Amniotic epithelial cell (primary cell): Measurements from ENCODE around the gene ANKRD60.

Source experiments
- DNase-seq: peaks from one replicate; pipeline ENCODE4 v3.0.0-alpha.2; 2010; ENCODE audit warnings: low read depth

ANKRD60 gene

DNA sequence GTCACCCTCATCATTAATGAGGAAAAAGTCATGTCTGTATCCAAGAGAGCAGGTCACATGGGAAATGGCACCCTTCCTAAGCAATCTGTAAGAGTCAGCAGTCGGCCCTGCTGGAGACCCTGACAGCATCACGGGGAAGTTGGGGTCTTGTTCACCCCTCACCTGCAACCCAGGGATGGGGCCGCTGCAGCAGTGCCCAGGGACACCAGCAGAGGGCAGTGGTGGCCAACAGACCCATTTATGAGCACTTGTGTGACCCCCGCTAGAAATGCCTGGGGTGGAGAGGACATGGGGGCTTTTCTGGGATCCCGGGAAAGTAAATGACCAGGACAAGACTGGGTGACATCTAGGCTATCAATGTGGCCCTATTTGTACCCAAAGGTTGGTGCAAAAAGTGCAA is 35.9 kb downstream of the ANKRD60 start:
- DNase-seq, result no peak

GRCh38 chr20:58192065-58192464 is 36.4 kb downstream of the ANKRD60 start:
- DNase-seq, result no peak

- no peak for DNase-seq
These were observed 39.9 kb downstream of the ANKRD60 start for GRCh38 chr20:58188527-58188926.

- no peak for DNase-seq
These were observed 43.5 kb downstream of the ANKRD60 start for GRCh38 chr20:58184984-58185383.

GRCh38 chr20:58184063-58184462 is 44.4 kb downstream of the ANKRD60 start:
- DNase-seq, result no peak

- no peak for DNase-seq
These were observed 45.8 kb downstream of the ANKRD60 start for GRCh38 chr20:58182521-58183140.

DNA sequence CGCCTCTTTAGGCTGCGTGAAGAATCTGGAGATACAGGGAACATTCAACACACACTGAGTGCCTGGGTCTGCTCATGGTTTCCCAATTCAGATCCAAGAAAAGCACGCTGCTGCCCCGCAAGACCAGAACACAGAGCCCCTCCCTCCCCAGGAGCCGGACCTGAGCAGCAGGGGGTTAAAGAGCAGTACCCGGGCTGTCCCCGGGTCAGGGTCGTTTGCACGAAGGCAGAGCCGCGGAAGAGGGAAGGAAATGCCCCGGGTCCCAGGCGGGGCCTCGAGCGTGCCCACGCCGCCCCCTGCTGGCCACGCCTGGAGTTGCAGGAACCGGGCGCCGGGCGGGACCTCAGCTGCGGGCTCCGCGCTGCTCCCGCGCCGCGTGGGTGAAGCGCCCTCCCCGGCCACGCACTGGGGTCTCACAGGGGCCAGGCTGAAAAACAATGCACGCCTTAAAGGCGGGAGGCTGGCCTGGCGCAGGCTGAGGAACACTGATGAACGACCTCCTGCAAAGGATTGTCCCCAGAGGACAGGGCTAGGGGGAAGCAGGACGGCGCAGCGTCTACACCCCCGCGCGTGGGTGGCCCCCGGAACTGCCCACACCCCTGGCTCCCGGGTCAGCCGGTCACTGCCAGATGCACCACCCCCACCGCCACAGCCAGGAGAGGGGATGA is 48.9 kb downstream of the ANKRD60 start:
- peak; percentile 3 for DNase-seq

DNA sequence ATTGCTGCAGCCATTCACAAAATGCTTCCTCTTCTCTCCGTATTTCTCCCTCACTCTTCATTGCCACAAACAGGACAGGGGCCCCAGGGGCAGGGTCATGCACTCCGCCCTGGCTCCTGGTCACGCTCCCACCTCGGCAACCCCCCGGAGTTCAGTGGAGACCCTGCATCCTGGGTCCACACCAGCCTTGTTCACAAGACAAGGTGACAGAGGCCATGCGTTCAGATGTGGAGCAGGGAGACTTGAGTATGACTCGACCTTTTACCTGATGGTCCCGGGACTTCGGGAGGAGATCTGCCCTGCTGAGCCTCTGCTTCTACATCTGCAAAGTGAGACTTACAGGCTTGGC is 49.4 kb downstream of the ANKRD60 start:
- DNase-seq, result no peak

GRCh38 chr20:58177799-58178198 is 50.7 kb downstream of the ANKRD60 start:
- no peak for DNase-seq

DNA sequence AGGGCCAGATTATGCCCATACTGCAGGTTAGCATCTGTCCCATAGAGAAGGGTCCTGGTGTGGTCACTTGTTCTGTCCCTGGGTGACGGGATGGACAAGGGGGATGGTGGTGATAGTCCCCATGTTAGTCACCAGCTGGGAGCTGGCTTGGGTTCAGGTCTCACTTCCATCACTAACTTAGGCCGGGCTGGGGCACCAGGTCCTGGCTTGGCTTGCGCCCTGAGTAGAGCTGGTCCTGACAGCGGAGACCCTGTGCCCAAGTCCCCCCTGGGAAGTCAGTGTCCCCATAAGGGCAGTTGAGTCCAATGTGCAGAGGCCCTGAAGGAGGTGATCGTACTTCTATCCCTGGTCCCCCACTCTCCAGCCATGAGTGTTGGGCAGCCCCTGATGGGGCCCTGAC is 52.6 kb downstream of the ANKRD60 start:
- no peak for DNase-seq

DNA sequence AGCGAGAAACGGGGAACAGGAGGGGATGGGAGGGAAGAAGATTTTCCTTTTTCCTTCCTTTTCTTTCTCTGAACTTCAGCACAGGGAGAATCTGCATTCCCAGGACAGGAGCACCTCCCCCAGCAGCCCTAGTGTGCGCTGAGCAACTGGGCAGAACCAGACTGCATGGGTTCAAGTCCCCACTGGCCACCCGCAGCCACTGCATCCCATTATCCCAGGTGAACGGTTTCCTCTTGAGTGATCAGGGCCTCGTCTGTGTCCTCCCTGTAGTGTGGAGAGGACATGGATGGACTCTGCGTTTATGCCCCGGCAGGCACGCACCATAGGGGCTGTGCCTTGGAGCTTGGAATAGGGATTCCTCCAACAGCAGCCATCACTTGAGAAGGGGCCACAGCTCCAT is 53.0 kb downstream of the ANKRD60 start:
- no peak for DNase-seq

DNA sequence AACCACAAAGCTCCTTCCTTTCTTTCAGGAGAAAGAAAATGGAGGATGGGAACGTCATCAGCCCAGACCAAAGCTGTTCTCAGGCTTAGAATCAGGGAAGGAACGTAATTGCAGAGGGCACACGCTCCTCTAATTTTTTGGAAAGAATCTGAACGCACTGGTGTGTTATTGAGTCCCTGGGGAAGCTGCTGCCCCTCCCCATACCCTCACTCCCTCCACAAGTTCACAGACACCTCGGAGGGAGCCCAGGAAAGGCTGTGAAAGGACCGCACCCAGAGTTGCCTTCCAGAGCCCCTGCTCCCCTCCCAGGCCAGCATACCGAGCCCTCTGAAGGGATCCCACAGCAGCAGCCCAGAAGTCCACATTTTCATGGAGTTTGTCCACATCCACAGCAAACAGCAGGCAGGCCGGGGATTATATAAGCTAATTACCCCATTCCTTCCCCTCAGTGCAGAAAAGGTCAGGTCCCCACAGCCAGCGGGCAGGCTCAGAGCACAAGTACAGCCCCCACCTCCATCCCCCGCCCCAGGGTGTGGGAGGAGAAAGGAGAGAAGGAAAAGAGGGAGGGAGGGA is 53.7 kb downstream of the ANKRD60 start:
- DNase-seq, result peak; percentile 2

- DNase-seq, result no peak
These were observed 54.3 kb downstream of the ANKRD60 start for GRCh38 chr20:58173930-58174707.

GRCh38 chr20:58173091-58173490 is 55.4 kb downstream of the ANKRD60 start:
- no peak for DNase-seq

DNA sequence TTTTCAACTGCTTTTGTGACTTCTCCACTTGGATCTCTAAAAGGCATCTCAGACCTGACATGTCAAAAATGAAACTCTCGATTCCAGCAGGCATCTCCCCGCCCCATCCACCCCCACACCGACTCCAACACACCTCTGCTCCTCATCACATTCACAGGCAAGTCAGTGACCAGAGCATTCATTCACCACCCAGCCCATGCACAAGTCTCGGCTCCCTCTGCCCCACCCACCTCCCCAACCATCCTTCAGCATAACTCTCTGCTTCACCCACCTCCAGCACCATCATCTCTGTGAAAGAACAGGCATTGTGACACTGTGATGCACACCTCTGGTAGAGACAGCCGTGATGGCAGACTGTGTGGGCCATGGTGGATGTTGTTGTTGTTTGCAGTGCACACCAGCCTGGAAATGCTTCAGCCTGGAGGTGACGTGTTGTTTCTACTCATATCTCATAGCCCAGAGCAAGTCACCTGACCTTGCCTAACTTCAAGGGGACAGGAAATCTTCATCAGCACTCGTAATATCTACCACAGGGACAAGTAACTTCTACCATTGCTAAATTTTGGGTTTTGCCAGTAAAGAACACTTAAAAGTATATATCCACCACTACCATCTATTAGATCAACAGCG is 56.5 kb downstream of the ANKRD60 start:
- no peak for DNase-seq

- DNase-seq, result peak; percentile 17
These were observed 59.0 kb downstream of the ANKRD60 start for GRCh38 chr20:58169450-58169849.

GRCh38 chr20:58168843-58169242 is 59.6 kb downstream of the ANKRD60 start:
- DNase-seq, result no peak

GRCh38 chr20:58167759-58168158 is 60.7 kb downstream of the ANKRD60 start:
- no peak for DNase-seq
